Ishikawa (cell line): ENCODE results near the gene BATF2.

Experiments used
- CEBPB ChIP-seq: IDR thresholded peaks from 2 replicates; pipeline ENCODE4 v1.6.1; 2012
- EGR1 ChIP-seq: IDR thresholded peaks from 2 replicates; pipeline ENCODE4 v1.6.1; 2012
- EP300 ChIP-seq: IDR thresholded peaks from 2 replicates; pipeline ENCODE4 v1.6.1; 2012; ENCODE audit warnings: borderline replicate concordance
- RAD21 ChIP-seq: IDR thresholded peaks from 2 replicates; pipeline ENCODE4 v1.6.1; 2012; ENCODE audit warnings: low read depth
- TEAD4 ChIP-seq: IDR thresholded peaks from 2 replicates; pipeline ENCODE4 v1.6.1; 2012

GRCh38 chr11:64976651-64977050 is 20.1 kb downstream of the BATF2 start:
- TF ChIP-seq EGR1: no peak
- no peak for TF ChIP-seq EP300
- no peak for TF ChIP-seq RAD21
- no peak for TF ChIP-seq TEAD4
- TF ChIP-seq CEBPB: no peak
